HepG2 (cell line): ENCODE data around the gene TDRD3. TPM values are rescaled to one million over a fixed set of nuclear protein-coding genes. Genes with fewer than 3 reads are reported as not detected.
A peak's percentile ranks its signal among the peaks of the same experiment; 100 is the strongest.

Experiments used
- ATAC-seq: fragments of 200-7000 bp; cut with Tn5 transposase; 3 replicates; pipeline ENCODE4 v1.9.1; 2020; ENCODE audit warnings: mild to moderate bottlenecking, moderate library complexity
- BruUV-seq: library from RNA; stranded (reverse); fragments of 400-500 nt; replicated peaks from 2 replicates; lab custom pipeline; 2021; lab: Mats Ljungman, UMichigan
- CTCF ChIA-PET: fragments of 300-600 bp; formaldehyde crosslinking; extraction: SDS; loops from one replicate; lab custom pipeline; 2021; ENCODE audit warnings: low total read pairs, inconsistent platforms, low intra/inter-chr PET ratio; lab: Yijun Ruan, JAX
- POLR2A ChIA-PET: fragments of 350-600 bp; sonication (Branson Sonifier 250); formaldehyde crosslinking; loops from one replicate; lab custom pipeline; 2020; ENCODE audit warnings: antibody characterized with exemption, inconsistent platforms; lab: Yijun Ruan, JAX
- DNase-seq: peaks from one replicate; pipeline ENCODE4 v3.0.0-alpha.2; 2015; ENCODE audit warnings: low spot score
- FAIRE-seq: peaks from 3 replicates; lab custom pipeline; 2011; peaks lifted over from hg19 to GRCh38; lab: Jason Lieb, UNC
- H2AFZ ChIP-seq: one replicate; pipeline ENCODE4 v1.6.1; 2011; ENCODE audit warnings: low read length, inconsistent platforms
- H3K27ac ChIP-seq: fragments of 300-600 bp; 3 replicates; pipeline ENCODE4 v1.8.0; 2011; ENCODE audit warnings: mixed run types, mild to moderate bottlenecking, mixed read lengths, low read length, inconsistent platforms; ENCODE audit not compliant: insufficient read depth; ENCODE audit errors: extremely low read length
- H3K27me3 ChIP-seq, 2 experiments: fragments of 200-600 bp in 1 of 2; 2 replicates in 1 of 2; 3 replicates in 1 of 2; pipeline versions ENCODE4 v1.6.0 to v1.8.0; 2011; ENCODE audit warnings: low read length in 2 of 2, mild to moderate bottlenecking in 2 of 2, moderate library complexity in 2 of 2, inconsistent platforms in 1 of 2; ENCODE audit not compliant: insufficient read depth in 2 of 2, control insufficient read depth in 1 of 2
- H3K36me3 ChIP-seq, 2 experiments: fragments of 200-600 bp in 1 of 2; replicated peaks in 1 of 2; 2 replicates in 1 of 2; 3 replicates in 1 of 2; pipeline versions ENCODE4 v1.5.1 to v1.8.0; 2011; ENCODE audit warnings: low read length in 2 of 2, inconsistent platforms in 1 of 2; ENCODE audit not compliant: insufficient read depth in 2 of 2, control insufficient read depth in 1 of 2
- H3K4me1 ChIP-seq: 2 replicates; pipeline ENCODE4 v1.5.1; 2012; ENCODE audit warnings: low read length, inconsistent platforms; ENCODE audit not compliant: insufficient read depth
- H3K4me2 ChIP-seq: 2 replicates; pipeline ENCODE4 v1.6.0; 2011; ENCODE audit warnings: low read depth, low read length, inconsistent platforms
- H3K4me3 ChIP-seq, 3 experiments: fragments of 200-600 bp in 1 of 3; sonication (generic), shearing (Covaris generic) in 1 of 3; replicated peaks in 1 of 3; 2 replicates each; pipeline ENCODE4 v1.5.1; 2011 to 2016; ENCODE audit warnings: low read length in 3 of 3, inconsistent platforms in 2 of 3, low read depth in 2 of 3, mild to moderate bottlenecking in 2 of 3, control low read depth in 1 of 3, mixed read lengths in 1 of 3; ENCODE audit not compliant: insufficient read depth in 1 of 3
- H3K79me2 ChIP-seq: one replicate; pipeline ENCODE4 v1.6.1; 2011; ENCODE audit warnings: low read length, inconsistent platforms; ENCODE audit not compliant: insufficient read depth
- H3K9ac ChIP-seq: 2 replicates; pipeline ENCODE4 v1.6.0; 2011; ENCODE audit warnings: mild to moderate bottlenecking, low read depth, low read length, inconsistent platforms; ENCODE audit not compliant: insufficient read depth
- H3K9me3 ChIP-seq: 2 replicates; pipeline ENCODE4 v1.5.1; 2012; ENCODE audit warnings: mild to moderate bottlenecking, low read length
- H4K20me1 ChIP-seq: 2 replicates; pipeline ENCODE4 v1.6.0; 2011; ENCODE audit warnings: inconsistent platforms, mild to moderate bottlenecking, low read length, moderate library complexity; ENCODE audit not compliant: insufficient read depth
- BCL6 ChIP-seq: IDR thresholded peaks from 2 replicates; pipeline ENCODE4 v1.6.1; 2016; ENCODE audit warnings: missing genetic modification reagents, missing compliant biosample characterization
- POLR2AphosphoS5 ChIP-seq: IDR thresholded peaks from 2 replicates; pipeline ENCODE4 v1.6.1; 2012; ENCODE audit warnings: low read depth, low read length
- ZMAT3 ChIP-seq: sonication (generic); formaldehyde crosslinking; conservative IDR thresholded peaks from 2 replicates; pipeline ENCODE4 v1.7.0; 2021; ENCODE audit warnings: missing genetic modification reagents
- ZNF883 ChIP-seq: sonication (generic); formaldehyde crosslinking; IDR thresholded peaks from 2 replicates; pipeline ENCODE4 v1.5.1; 2020; ENCODE audit warnings: mild to moderate bottlenecking, missing genetic modification reagents; ENCODE audit errors: not compliant biosample characterization
- WGBS: methylation state at CpG from one replicate; pipeline ENCODE4 v1.1.6; 2017; ENCODE audit warnings: low lambda C conversion rate; 5-methylcytosine and 5-hydroxymethylcytosine counted together
- in situ Hi-C: cut with HindIII; loops from 2 replicates; pipeline ENCODE4 v1.10.0; 2017; ENCODE audit warnings: low pct_unique_long_range_greater_than_20kb; ENCODE audit not compliant: extremely low pct_ligation_motif_present
- intact Hi-C: fragments of 100-400 bp; cut with micrococcal nuclease; formaldehyde crosslinking; loops from one replicate; pipeline ENCODE4 v1.10.0; 2022; ENCODE audit not compliant: unreplicated experiment
- polyA plus RNA-seq, 8 experiments: library from polyadenylated mRNA; depleted of rRNA in 3 of 8; stranded (reverse) in 7 of 8; unstranded in 1 of 8; fragments of >200 nt; fragmentation: Illumina TruSeq in 4 of 8; extraction: Trizol in 4 of 8; gene quantifications; 2 replicates each; pipeline versions ENCODE4 v1.2.1 to v1.2.3, GENCODE V29; 2011 to 2016; ENCODE audit warnings: low read depth in 4 of 8, missing spikeins in 1 of 8, mixed read lengths in 1 of 8; ENCODE audit not compliant: insufficient read depth in 1 of 8
- total RNA-seq, 5 experiments: library from RNA; depleted of rRNA; stranded (reverse); fragments of >200 nt; fragmentation: Illumina TruSeq; extraction: Trizol; gene quantifications; 2 replicates each; pipeline ENCODE4 v1.2.3, GENCODE V29; 2016; ENCODE audit warnings: low read depth in 1 of 5
- TF ChIP-seq, protein P1 (sequence below): sonication (generic); formaldehyde crosslinking; IDR thresholded peaks from 2 replicates; pipeline ENCODE4 v1.4.0; 2020; ENCODE audit warnings: missing genetic modification reagents

Gene TDRD3
- total and polyA plus RNA-seq, 2 of the 13 experiments (the other 11 are each of a cell fraction or from before 2014, with no cell fraction given) = 4.7 to 11.8 TPM

DNA sequence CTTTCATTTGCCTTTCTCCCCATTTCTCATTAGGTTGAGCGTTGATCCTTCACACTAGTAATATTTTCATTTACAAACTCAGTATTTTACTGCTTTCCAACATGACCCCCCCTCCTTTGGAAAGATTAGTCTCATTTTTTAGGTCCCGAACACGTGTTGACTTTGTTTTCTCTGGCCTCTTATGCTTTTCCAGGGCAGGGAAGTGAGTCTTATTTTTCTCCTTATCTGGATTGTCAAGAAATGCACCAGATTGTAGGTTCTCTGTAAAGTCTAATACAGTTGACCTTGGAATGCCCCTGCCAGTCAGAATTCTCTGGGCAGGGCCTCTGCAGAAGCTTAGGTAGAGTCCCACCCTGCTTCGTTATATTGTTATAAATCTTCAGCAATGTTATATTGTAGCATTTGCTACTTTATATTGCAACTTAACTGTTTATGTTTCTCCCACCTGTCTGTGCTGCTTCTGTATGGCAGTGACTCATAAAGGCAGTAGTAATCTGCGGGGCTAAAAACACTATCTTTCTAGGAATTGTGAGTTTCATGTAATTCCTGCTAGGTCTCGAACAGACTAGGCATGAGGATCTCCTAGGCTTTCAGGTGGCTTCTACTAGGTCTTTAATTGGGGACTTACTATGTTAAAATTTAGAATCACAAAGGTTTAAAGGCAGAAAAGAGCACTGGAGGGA lies 2.0 kb downstream of the TDRD3 start:
- WGBS = 80% methylated on average over 6 of the region's 6 CpGs
- Histone ChIP-seq H3K79me2 (peaks cover 36% of the 10 kb centered on the region), H3K4me2 (peak overlapping the region; percentile 67)
- POLR2A ChIA-PET = no interaction called here
- FAIRE-seq (no peak), ATAC-seq (no peak)
- peak; percentile 75 for TF ChIP-seq BCL6 (CRISPR knock-in tag)
- no peak for TF ChIP-seq ZNF883
- TF ChIP-seq POLR2AphosphoS5 = 0 out of 2 replicates have a peak, but pooled peaks have one; percentile 1
- TF ChIP-seq, all 625 proteins: peak for 2
- no TSS peak for BruUV-seq
- peak overlapping the region; percentile 90 for H3K9ac ChIP-seq
- H2AFZ ChIP-seq = no peak overlapping the region
- H3K27ac ChIP-seq = peak overlapping the region; percentile 99
- in situ Hi-C loops (loop anchor here (5.0 kb wide), 1 partner anchor 237 kb away; the partner anchor contains the start of gene DIAPH3), intact Hi-C loops (loop anchor here (5.0 kb wide), 1 partner anchor 237 kb away; the partner anchor contains the start of gene DIAPH3)
- H3K4me3 ChIP-seq = peak overlapping the region; percentile 82 to 91 (median 87); a peak in 3 of 6 replicates
- no peaks in the 10 kb centered on the region; a peak in 1 of 5 replicates for H3K27me3 ChIP-seq
- DNase-seq = no peak
- H3K4me1 ChIP-seq = peaks cover 30% of the 10 kb centered on the region
- no peaks in the 10 kb centered on the region for H3K9me3 ChIP-seq
- CTCF ChIA-PET = no interaction called here
- H4K20me1 ChIP-seq = no peaks in the 10 kb centered on the region
- no peaks in the 10 kb centered on the region for H3K36me3 ChIP-seq

DNA sequence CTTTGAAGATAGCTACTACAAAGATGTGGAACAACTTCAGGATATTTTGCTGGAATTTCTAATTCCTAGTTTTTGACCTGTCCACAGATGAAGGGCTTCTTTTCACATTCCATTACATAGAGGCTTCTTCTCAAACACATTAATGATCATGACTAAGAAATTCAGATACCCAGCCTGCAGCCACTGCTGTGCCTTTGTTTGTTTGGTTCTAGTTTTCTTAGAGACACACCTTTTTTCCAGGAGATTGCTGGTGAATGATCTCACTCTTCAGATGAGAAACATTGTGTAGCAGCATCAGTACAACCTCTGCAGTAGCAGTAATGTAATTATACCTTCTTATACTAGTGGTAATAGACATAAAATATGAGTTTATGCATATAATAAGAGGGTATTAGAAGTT lies 5.0 kb downstream of the TDRD3 start:
- Histone ChIP-seq H3K79me2 (peaks cover 37% of the 10 kb centered on the region), H3K4me3 (no peak overlapping the region), H3K9ac (no peak overlapping the region), H3K4me1 (peaks cover 23% of the 10 kb centered on the region), H3K4me2 (no peak overlapping the region), H3K36me3 (no peaks in the 10 kb centered on the region), H3K27ac (no peak overlapping the region), H3K27me3 (no peaks in the 10 kb centered on the region; a peak in 1 of 5 replicates), H3K9me3 (no peaks in the 10 kb centered on the region), H4K20me1 (no peaks in the 10 kb centered on the region), H2AFZ (no peak overlapping the region)
- POLR2A ChIA-PET = no interaction called here
- BruUV-seq = no TSS peak
- ATAC-seq = no peak
- DNase-seq = no peak
- intact Hi-C loops = no loop called here
- FAIRE-seq = no peak
- CTCF ChIA-PET = no interaction called here
- TF ChIP-seq, protein P1, sequence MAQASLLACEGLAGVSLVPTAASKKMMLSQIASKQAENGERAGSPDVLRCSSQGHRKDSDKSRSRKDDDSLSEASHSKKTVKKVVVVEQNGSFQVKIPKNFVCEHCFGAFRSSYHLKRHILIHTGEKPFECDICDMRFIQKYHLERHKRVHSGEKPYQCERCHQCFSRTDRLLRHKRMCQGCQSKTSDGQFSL (CRISPR knock-in tag) = no peak
- no peak for TF ChIP-seq ZMAT3
- in situ Hi-C loops = no loop called here
